IMR-90 (cell line): Measurements from ENCODE around the gene KIF16B. TPM values are rescaled to one million over a fixed set of nuclear protein-coding genes. Genes with fewer than 3 reads are reported as not detected.

Experiments
- ATAC-seq: fragments of 200-7000 bp; cut with Tn5 transposase; 2 replicates; pipeline ENCODE4 v1.9.1; 2020; ENCODE audit warnings: low read depth, mild to moderate bottlenecking, moderate library complexity
- BruUV-seq: library from RNA; stranded (reverse); fragments of 400-500 nt; replicated peaks from 2 replicates; lab custom pipeline; 2021; lab: Mats Ljungman, UMichigan
- CTCF ChIA-PET: fragments of 300-600 bp; formaldehyde crosslinking; extraction: SDS; loops from one replicate; lab custom pipeline; 2021; ENCODE audit warnings: antibody characterized with exemption; lab: Yijun Ruan, JAX
- POLR2A ChIA-PET: fragments of 300-600 bp; sonication (Branson Sonifier 250); formaldehyde crosslinking; loops from one replicate; lab custom pipeline; 2022; ENCODE audit warnings: antibody characterized with exemption; ENCODE audit not compliant: unreplicated experiment; lab: Charles Lee
- DNase-seq: peaks from one replicate; pipeline ENCODE4 v3.0.0; 2013
- H2AFZ ChIP-seq: replicated peaks from 2 replicates; pipeline ENCODE3; 2013; ENCODE audit warnings: low read length, mild to moderate bottlenecking; ENCODE audit not compliant: poor library complexity
- H2AK5ac ChIP-seq: 2 replicates; pipeline ENCODE4 v1.6.1; 2013; ENCODE audit warnings: low read depth, low read length, inconsistent platforms
- H2AK9ac ChIP-seq: replicated peaks from 2 replicates; pipeline ENCODE3; 2013; ENCODE audit warnings: mild to moderate bottlenecking, low read depth, low read length, moderate library complexity; ENCODE audit not compliant: poor library complexity
- H2BK120ac ChIP-seq: 2 replicates; pipeline ENCODE4 v1.6.1; 2013; ENCODE audit warnings: low read depth, low read length, inconsistent platforms
- H2BK15ac ChIP-seq: 3 replicates; pipeline ENCODE4 v1.6.1; 2013; ENCODE audit warnings: low read depth, low read length, inconsistent platforms
- H2BK20ac ChIP-seq: 2 replicates; pipeline ENCODE4 v1.6.1; 2013; ENCODE audit warnings: low read depth, mild to moderate bottlenecking, inconsistent platforms, low read length, moderate library complexity
- H2BK5ac ChIP-seq: 2 replicates; pipeline ENCODE4 v1.6.1; 2013; ENCODE audit warnings: mild to moderate bottlenecking, low read depth, low read length, inconsistent platforms; ENCODE audit not compliant: poor library complexity, severe bottlenecking
- H3K14ac ChIP-seq: replicated peaks from 2 replicates; pipeline ENCODE4 v1.6.1; 2013; ENCODE audit warnings: low read depth, low read length, inconsistent platforms
- H3K18ac ChIP-seq: 2 replicates; pipeline ENCODE4 v1.6.1; 2013; ENCODE audit warnings: low read depth, low read length, control low read depth
- H3K23ac ChIP-seq: 2 replicates; pipeline ENCODE4 v1.6.1; 2013; ENCODE audit warnings: low read depth, low read length, inconsistent platforms
- H3K27ac ChIP-seq: 2 replicates; pipeline ENCODE4 v1.5.1; 2013; ENCODE audit warnings: mild to moderate bottlenecking, control low read depth, low read length; ENCODE audit not compliant: insufficient read depth
- H3K27me3 ChIP-seq: 2 replicates; pipeline ENCODE4 v1.6.1; 2013; ENCODE audit warnings: low read length; ENCODE audit not compliant: control insufficient read depth, insufficient read depth
- H3K36me3 ChIP-seq: 2 replicates; pipeline ENCODE4 v1.6.1; 2013; ENCODE audit warnings: low read length, mixed read lengths; ENCODE audit not compliant: control insufficient read depth, insufficient read depth
- H3K4ac ChIP-seq: 2 replicates; pipeline ENCODE4 v1.6.1; 2013; ENCODE audit warnings: low read depth, low read length, inconsistent platforms
- H3K4me1 ChIP-seq: 2 replicates; pipeline ENCODE4 v1.6.1; 2013; ENCODE audit warnings: low read length, mixed read lengths; ENCODE audit not compliant: control insufficient read depth, insufficient read depth
- H3K4me2 ChIP-seq: 2 replicates; pipeline ENCODE4 v1.6.1; 2013; ENCODE audit warnings: low read depth, mild to moderate bottlenecking, control low read depth, low read length, moderate library complexity
- H3K4me3 ChIP-seq: 2 replicates; pipeline ENCODE4 v1.5.1; 2013; ENCODE audit warnings: low read depth, mild to moderate bottlenecking, control low read depth, low read length, moderate library complexity; ENCODE audit not compliant: insufficient read depth
- H3K56ac ChIP-seq: 2 replicates; pipeline ENCODE4 v1.6.1; 2013; ENCODE audit warnings: low read length, inconsistent platforms; ENCODE audit not compliant: insufficient read depth; ENCODE audit errors: extremely low read depth
- H3K79me1 ChIP-seq, 2 experiments: 2 replicates each; pipeline ENCODE4 v1.6.1; 2013; ENCODE audit warnings: low read length in 2 of 2, inconsistent platforms in 1 of 2, low read depth in 1 of 2
- H3K9ac ChIP-seq: 2 replicates; pipeline ENCODE4 v1.6.1; 2013; ENCODE audit warnings: low read depth, low read length, control low read depth
- H3K9me1 ChIP-seq: 2 replicates; pipeline ENCODE4 v1.6.1; 2013; ENCODE audit warnings: low read length, inconsistent platforms; ENCODE audit not compliant: insufficient read depth
- H3K9me3 ChIP-seq: 2 replicates; pipeline ENCODE4 v1.6.1; 2013; ENCODE audit warnings: low read length; ENCODE audit not compliant: control insufficient read depth, insufficient read depth
- H4K20me1 ChIP-seq: 2 replicates; pipeline ENCODE4 v1.6.1; 2013; ENCODE audit warnings: low read length, inconsistent platforms; ENCODE audit not compliant: insufficient read depth
- H4K5ac ChIP-seq: 2 replicates; pipeline ENCODE4 v1.6.1; 2013; ENCODE audit warnings: mild to moderate bottlenecking, low read depth, low read length, control low read depth
- H4K8ac ChIP-seq, 2 experiments: 2 replicates each; pipeline ENCODE4 v1.6.1; 2013; ENCODE audit warnings: low read depth in 2 of 2, low read length in 2 of 2, control low read depth in 1 of 2, inconsistent platforms in 1 of 2
- H4K91ac ChIP-seq: 2 replicates; pipeline ENCODE4 v1.6.1; 2013; ENCODE audit warnings: low read depth, low read length, inconsistent platforms; ENCODE audit not compliant: insufficient read depth
- CEBPB ChIP-seq: IDR thresholded peaks from 2 replicates; pipeline ENCODE4 v1.6.1; 2012; ENCODE audit warnings: low read depth, low read length, improper control_type of control experiment
- CHD1 ChIP-seq: IDR thresholded peaks from 2 replicates; pipeline ENCODE4 v1.6.1; 2012; ENCODE audit warnings: low read depth, low read length, improper control_type of control experiment
- CTCF ChIP-seq: conservative IDR thresholded peaks from 2 replicates; pipeline ENCODE4 v1.5.1; 2012; ENCODE audit warnings: mild to moderate bottlenecking, low read depth, low read length, improper control_type of control experiment
- FOS ChIP-seq: fragments of 150-350 bp; IDR thresholded peaks from 2 replicates; pipeline ENCODE4 v1.6.1; 2016; ENCODE audit warnings: low read depth, low read length
- MAFK ChIP-seq: IDR thresholded peaks from 2 replicates; pipeline ENCODE4 v1.6.1; 2012; ENCODE audit warnings: low read depth, low read length, improper control_type of control experiment
- MXI1 ChIP-seq: IDR thresholded peaks from 2 replicates; pipeline ENCODE4 v1.6.1; 2012; ENCODE audit warnings: low read depth, mild to moderate bottlenecking, low read length, moderate library complexity, borderline replicate concordance
- NFE2L2 ChIP-seq: fragments of 150-350 bp; IDR thresholded peaks from 2 replicates; pipeline ENCODE4 v1.6.1; 2016; ENCODE audit warnings: low read depth, mild to moderate bottlenecking, low read length
- SMC3 ChIP-seq: fragments of 150-350 bp; IDR thresholded peaks from 2 replicates; pipeline ENCODE4 v1.6.1; 2016; ENCODE audit warnings: low read depth, mild to moderate bottlenecking, antibody characterized with exemption, low read length, moderate library complexity
- USF2 ChIP-seq: fragments of 150-350 bp; IDR thresholded peaks from 2 replicates; pipeline ENCODE4 v1.6.1; 2017; ENCODE audit warnings: mild to moderate bottlenecking, antibody characterized with exemption, low read length, low read depth
- WGBS, 2 experiments: methylation state at CpG; one replicate each; pipeline versions ENCODE4 v1.1.5 to v1.1.7; 2013; ENCODE audit warnings: missing lambda C conversion rate in 2 of 2; ENCODE audit not compliant: insufficient read length in 1 of 2; ENCODE audit errors: extremely low coverage in 2 of 2; 5-methylcytosine and 5-hydroxymethylcytosine counted together
- dilution Hi-C: fragments of 300-500 bp; cut with HindIII; formaldehyde crosslinking; loops from one replicate; pipeline ENCODE4 v1.14.3; 2018; ENCODE audit warnings: low sequenced_read_pairs; ENCODE audit not compliant: unreplicated experiment
- in situ Hi-C: fragments of 300-500 bp; cut with MboI; formaldehyde crosslinking; loops from 3 replicates; pipeline ENCODE4 v1.14.3; 2019; ENCODE audit warnings: low sequenced_read_pairs, inconsistent platforms, mixed read lengths
- intact Hi-C: fragments of 100-400 bp; cut with micrococcal nuclease; formaldehyde crosslinking; loops from 2 replicates; pipeline ENCODE4 v1.10.0; 2022
- polyA plus RNA-seq, 3 experiments: library from polyadenylated mRNA; depleted of rRNA; stranded (reverse); fragments of >200 nt; gene quantifications; 2 replicates each; pipeline ENCODE4 v1.2.3, GENCODE V29; 2012; ENCODE audit warnings: low replicate concordance in 1 of 3
- total RNA-seq: library from RNA; depleted of rRNA; stranded (reverse); fragments of >200 nt; gene quantifications from 2 replicates; pipeline ENCODE4 v1.2.3, GENCODE V29; 2012

Gene KIF16B
- total and polyA plus RNA-seq, 2 of the 4 experiments (the other 2 are of a cell fraction): 4.7 to 10.0 TPM

GRCh38 chr20:16295534-16295933 lies 277.7 kb downstream of the KIF16B start:
- Histone ChIP-seq H3K27me3 (no peaks in the 10 kb centered on the region), H3K23ac (no peak overlapping the region), H2BK20ac (no peak overlapping the region), H2BK120ac (no peak overlapping the region), H3K27ac (no peak overlapping the region), H4K8ac (no peak overlapping the region), H4K91ac (no peak overlapping the region), H2BK15ac (no peak overlapping the region), H3K9me1 (no peaks in the 10 kb centered on the region; the same call in 1 of the 2 replicates), H3K79me1 (no peaks in the 10 kb centered on the region), H3K9ac (no peak overlapping the region), H4K5ac (no peak overlapping the region), H3K4me3 (no peak overlapping the region), H2BK5ac (no peak overlapping the region), H3K4me2 (no peak overlapping the region), H4K20me1 (no peaks in the 10 kb centered on the region), H3K14ac (no peak overlapping the region), H2AFZ (no peak overlapping the region), H3K9me3 (no peaks in the 10 kb centered on the region), H2AK9ac (no peak overlapping the region), H3K4ac (no peak overlapping the region), H3K18ac (no peak overlapping the region), H2AK5ac (no peak overlapping the region), H3K36me3 (no peaks in the 10 kb centered on the region), H3K56ac (no peak overlapping the region), H3K4me1 (peaks cover 8% of the 10 kb centered on the region)
- BruUV-seq: no TSS peak
- in situ Hi-C loops: no loop called here
- dilution Hi-C loops: no loop called here
- no peak for ATAC-seq
- intact Hi-C loops: no loop called here
- ChIA-PET POLR2A (no interaction called here), CTCF (interaction anchor here (0.5 kb wide), 1 partner anchor 158 kb away, joined by 3 read pairs; no protein-coding TSS in a partner anchor)
- no CpG with 5 or more reads among the region's 5 CpGs for WGBS, 2 experiments
- no peak for DNase-seq
- TF ChIP-seq MAFK (no peak), CEBPB (no peak), FOS (no peak), CHD1 (no peak), CTCF (no peak), SMC3 (no peak), MXI1 (no peak), USF2 (no peak), NFE2L2 (no peak)
